NCI-H1436 treated with DMSO at 0.1 percent for 48 hours (cell line): Measurements from ENCODE around the gene ZNF367.

ENCODE experiments used
- DNase-seq: peaks from one replicate; lab custom pipeline; 2025; lab: John Stamatoyannopoulos, UW

ZNF367 gene

GRCh38 chr9:96418083-96418919, at the start of gene ZNF367:
Gene ZNF367 (minus strand): TSS chr9:96418370. CDS start chr9:96418032, 338 bp downstream.
- DNase-seq, result peak; percentile 86

GRCh38 chr9:96467784-96468183, 49.6 kb upstream of the ZNF367 start:
- DNase-seq, result no peak

GRCh38 chr9:96464426-96464825, 46.3 kb upstream of the ZNF367 start:
- no peak for DNase-seq

DNA sequence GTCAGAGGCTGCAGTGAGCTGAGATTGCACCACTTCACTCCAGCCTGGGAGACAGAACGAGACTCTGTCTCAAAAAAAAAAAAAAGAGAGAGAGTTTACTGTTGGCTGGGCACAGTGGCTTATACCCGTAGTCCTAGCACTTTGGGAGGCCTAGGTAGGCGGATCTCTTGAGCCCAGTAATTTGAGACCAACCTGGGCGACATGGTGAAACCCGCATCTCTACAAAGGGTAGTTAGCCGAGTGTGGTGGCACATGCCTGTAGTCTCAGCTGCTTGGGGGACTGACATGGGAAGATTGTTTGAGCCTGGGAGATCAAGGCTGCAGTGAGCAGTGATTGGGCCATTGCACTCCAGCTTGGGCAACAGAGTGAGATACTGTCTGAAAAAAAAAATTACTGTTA, 44.4 kb upstream of the ZNF367 start:
- DNase-seq, result no peak

DNA sequence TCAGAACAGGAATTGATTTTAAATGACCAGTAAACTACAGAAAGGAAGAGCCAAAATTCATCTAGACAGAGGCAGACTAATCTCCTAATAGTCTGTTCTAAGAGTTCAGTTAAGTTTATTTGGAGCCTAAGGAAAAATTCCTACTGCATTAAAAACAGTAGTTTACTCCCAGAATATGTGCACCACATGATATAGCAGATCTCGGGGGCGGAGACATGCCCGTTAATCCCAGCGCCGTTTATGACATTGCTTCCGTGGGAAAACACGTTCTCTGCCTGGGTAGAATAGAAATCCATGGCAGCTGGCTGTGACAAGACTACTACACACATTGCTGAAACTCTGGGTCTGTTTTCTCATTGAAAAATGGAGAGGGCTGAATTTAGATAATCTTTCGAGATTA, 43.2 kb upstream of the ZNF367 start:
- no peak for DNase-seq

- no peak for DNase-seq
Measured at GRCh38 chr9:96460882-96461281, 42.7 kb upstream of the ZNF367 start.

GRCh38 chr9:96460470-96460869, 42.3 kb upstream of the ZNF367 start:
- no peak for DNase-seq

DNA sequence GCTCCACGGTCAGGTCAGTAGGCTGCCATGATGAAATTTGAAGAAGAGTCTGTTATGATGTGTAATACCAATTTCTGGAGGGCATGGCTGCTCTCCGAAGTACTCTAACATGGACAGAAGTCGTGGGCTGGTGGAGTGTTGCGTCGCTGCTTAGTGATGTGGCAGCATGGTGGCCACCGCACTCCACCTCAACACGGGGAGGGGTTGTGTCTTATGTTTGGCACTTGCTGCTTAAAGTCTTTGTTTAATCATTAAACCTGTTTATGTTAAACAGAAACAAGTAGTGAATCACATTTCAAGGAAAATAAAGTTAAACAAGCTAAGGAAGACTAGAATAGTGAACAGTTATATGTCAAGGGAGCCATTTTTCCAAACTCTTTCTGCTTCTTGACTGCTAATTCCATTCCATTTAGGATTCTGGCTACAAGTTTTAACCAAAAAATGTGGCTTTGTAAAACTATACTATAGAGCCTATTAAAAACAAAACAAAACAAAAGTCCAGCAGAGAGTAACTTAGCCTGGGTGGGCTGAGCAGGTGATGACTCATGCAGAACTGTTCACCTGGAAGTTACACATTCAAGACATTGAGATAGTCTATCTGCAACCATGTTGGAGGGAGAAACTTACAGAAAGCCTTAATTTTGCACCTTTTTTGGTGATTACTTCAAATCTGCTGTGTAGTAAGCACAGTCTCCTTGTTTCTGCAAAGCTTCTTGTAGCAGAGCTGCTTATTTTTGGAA, 41.3 kb upstream of the ZNF367 start:
- DNase-seq, result no peak

GRCh38 chr9:96458226-96458625, 40.1 kb upstream of the ZNF367 start:
- no peak for DNase-seq

DNA sequence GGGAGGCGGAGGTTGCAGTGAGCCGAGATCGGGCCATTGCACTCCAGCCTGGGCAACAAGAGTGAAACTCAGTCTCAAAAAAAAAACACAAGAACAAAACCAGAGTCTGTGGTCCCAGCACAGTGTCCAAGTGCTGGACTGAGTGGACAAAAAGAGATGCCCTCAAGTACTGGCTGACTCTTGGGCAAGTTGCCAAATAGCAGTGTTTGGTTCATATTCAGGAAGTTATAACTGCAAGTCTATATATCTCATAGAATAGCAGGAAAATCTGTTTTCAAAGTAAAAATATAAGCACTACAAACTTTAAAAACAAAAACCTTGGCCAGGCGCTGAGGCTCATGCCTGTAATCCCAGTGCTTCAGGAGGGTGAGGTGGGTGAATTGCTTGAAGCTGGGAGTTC, 39.1 kb upstream of the ZNF367 start:
- no peak for DNase-seq

DNA sequence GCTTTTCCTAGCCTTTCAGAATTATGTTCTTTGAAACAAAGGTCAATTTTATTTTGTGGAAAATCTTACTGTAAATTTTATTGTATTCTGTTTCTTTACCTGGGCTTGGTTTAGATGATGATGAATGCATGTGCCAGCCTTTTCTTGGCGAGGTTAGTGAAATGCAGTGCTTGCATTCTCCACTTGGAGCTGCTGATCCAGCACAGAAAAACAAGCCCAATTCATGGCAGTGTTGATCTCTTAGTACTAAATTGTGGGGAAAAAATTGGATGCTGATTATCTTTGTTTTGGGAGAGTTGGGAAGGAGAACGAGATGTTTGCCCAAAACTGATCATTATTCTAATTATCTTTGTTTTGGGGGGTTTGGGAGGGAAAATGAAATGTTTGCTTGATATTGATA, 35.5 kb upstream of the ZNF367 start:
- DNase-seq, result no peak

DNA sequence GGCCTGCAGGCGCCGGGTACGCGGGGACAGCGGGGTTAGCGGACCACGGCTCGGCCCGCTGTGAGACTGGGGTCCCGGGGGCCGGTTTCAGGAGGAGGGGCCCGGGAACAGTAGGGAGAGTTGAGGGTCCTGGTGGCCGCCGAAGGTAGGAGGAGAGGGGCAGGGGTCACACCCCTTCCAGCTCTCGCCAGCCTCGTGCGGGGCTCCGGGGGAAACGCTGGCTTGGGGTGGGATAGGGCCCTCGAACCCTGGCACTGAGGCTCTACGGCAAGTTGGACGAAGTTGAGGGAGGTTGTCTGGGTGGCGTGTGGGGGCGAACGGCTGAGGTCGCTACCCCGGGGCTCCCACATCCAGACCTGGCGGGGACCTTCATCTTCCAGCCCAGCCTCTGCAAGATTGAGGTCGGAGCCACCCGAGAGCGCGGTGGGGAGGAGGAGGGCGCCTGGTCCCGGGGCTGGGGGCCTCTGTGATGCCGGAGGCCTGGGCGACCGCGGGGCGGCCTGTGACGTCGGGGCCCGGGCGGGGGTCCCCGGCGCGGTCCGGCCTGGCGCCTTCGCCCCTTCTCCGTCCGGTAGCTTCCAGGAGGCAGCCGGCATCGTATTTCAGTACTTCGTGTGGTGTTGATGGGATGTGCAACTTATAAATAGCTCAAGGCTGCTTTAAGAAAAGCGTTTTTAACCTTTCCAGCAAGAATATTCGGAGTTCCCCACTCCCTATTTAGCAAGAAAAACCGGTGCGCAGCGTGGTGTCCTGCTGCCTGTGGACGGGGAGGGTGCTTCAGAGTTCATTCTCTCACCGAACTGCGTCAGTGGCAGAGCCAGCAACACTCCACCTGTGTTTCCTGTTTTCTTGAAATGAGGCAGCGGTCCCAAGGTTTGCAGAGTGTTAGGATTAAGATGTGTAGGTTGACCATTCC, 32.7 kb upstream of the ZNF367 start:
- DNase-seq, result no peak

DNA sequence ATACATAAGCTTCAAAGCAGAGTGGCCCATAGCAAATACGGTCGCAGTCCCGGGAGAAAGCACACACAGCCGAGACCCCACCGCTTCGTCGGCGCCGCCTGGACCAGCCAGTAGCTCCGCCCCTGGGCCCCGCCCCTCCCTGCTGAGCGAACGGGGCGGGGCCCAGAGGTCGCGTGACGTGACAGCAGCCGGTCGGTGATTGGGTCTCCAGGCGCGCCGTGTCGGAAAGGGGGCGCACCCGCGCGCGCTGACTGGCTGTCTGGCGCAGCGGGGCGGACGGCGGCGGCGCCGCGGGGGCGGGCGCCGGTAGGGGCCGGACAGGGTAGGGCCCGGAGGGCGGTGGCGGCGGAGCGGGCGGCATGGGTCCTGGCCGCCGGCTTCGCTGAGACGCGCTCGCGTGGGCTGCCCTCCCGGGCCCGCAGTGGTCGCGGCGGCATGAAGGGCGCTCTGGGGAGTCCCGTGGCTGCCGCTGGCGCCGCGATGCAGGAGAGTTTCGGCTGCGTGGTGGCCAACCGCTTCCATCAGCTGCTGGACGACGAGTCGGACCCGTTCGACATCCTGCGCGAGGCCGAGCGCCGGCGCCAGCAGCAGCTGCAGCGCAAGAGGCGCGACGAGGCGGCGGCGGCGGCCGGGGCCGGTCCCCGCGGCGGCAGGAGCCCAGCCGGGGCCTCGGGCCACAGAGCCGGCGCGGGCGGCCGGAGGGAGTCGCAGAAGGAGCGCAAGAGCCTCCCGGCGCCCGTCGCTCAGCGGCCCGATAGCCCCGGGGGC, 31.9 kb upstream of the ZNF367 start, which contains the start of gene HABP4:
Gene HABP4, plus strand, starts transcription at position 325 of the 768 bp plus-strand sequence. Its CDS starts 111 bp downstream, at position 436.
- DNase-seq, result peak; percentile 52

- DNase-seq, result no peak
Measured at GRCh38 chr9:96449523-96449844, 31.3 kb upstream of the ZNF367 start.

DNA sequence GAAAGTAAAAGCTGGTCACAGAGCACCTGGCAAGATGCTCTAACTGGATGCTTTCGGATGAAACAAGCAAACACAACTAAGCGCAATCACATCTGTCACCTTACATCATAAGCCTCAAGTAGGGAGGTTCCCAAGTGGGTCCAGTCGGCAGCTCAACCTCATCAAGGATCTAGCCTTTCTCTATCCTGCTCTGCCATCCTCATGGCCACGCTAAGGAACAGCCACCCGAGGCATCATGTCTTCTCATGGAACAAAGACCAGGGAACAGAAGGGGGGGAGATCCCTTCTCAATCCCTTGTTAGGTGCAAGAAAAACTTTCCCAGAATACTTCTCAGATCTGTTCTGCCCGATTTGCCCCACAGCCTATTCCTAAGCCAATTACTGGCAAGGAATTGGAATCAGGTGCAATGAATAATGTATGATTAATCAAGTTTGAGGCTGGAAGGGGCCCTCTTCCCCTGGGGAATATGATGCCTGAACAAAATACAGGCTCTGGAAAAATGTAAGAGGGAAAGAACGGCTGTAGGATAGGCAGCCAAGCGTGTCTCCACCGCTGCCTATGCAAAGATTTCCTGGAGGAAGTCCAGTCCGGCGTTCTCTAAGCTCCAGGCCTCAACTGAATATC, 30.5 kb upstream of the ZNF367 start:
- DNase-seq, result no peak

- DNase-seq, result no peak
Measured at GRCh38 chr9:96447406-96447805, 29.2 kb upstream of the ZNF367 start.

GRCh38 chr9:96442491-96442890, 24.3 kb upstream of the ZNF367 start:
- DNase-seq, result no peak

DNA sequence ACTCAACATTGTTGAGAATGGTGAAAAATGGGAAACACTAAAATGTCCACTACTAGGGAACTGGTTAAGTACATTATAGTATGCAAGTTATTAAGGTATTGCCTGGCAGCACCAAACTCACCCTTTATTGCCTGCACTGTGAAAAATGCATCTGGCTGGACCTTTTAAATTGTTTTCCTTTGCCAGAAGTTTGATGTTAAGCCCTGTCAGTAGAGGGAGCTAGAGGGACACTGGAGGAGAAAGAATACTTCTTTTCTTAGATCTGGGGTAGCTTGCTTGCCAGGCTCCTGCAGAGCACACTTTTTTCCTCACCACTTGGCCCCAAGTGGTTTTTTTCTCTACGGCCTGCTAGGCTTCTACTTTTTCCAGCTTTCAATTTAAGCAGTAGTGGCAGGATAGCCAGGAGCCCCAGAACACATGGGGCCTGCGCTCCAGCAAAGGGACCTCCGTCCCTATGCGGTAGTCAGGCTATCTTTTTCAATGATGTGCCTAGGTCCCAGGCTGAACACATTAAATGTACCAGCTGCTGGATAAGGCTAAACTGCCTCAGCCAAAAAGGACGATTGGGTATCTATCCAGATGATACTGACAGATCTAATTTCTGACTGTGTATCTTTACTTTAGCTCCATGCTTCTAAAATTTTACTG, 23.8 kb upstream of the ZNF367 start:
- DNase-seq, result no peak

- DNase-seq, result no peak
Measured at GRCh38 chr9:96440671-96441199, 22.6 kb upstream of the ZNF367 start.

DNA sequence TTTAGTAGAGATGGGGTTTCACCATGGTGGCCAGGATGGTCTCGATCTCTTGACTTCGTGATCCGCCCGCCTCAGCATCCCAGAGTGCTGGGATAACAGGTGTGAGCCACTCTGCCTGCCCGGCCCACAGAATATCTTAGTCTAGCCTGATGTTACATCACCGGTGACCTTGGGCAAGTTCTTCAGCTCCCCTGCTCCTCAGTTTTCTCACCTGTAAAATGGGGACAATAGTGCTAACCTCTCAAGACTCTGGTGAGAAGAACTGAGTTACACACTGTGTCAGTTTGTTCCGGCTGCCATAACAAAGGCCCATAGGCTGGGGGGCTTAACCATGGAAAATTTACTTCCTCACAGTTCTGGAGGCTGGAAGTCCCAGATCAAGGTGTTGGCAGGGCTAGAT, 19.3 kb upstream of the ZNF367 start:
- no peak for DNase-seq
